Keratinocyte (primary cell): ENCODE measurements around the gene RELL1. TPM values are rescaled to one million over a fixed set of nuclear protein-coding genes. Genes with fewer than 3 reads are reported as not detected.

Experiments
- DNase-seq: peaks from one replicate; pipeline ENCODE4 v3.0.0-alpha.2; 2011; ENCODE audit warnings: low read depth, missing footprints, low spot score
- FAIRE-seq: peaks from 2 replicates; lab custom pipeline; 2011; peaks lifted over from hg19 to GRCh38; lab: Jason Lieb, UNC
- H2AFZ ChIP-seq: 2 replicates; pipeline ENCODE4 v1.6.0; 2012; ENCODE audit warnings: low read length, control low read depth, inconsistent platforms; ENCODE audit not compliant: control insufficient read depth
- H3K27ac ChIP-seq: 2 replicates; pipeline ENCODE4 v1.5.1; 2011; ENCODE audit warnings: low read length; ENCODE audit not compliant: control insufficient read depth, insufficient read depth
- H3K27me3 ChIP-seq: 3 replicates; pipeline ENCODE4 v1.6.0; 2011; ENCODE audit warnings: low read length; ENCODE audit not compliant: control insufficient read depth, insufficient read depth; ENCODE audit errors: extremely low read depth
- H3K36me3 ChIP-seq, 2 experiments: 2 replicates in 1 of 2; 3 replicates in 1 of 2; pipeline ENCODE4 v1.5.1; 2011; ENCODE audit warnings: low read length in 2 of 2, mild to moderate bottlenecking in 1 of 2; ENCODE audit not compliant: control insufficient read depth in 2 of 2, insufficient read depth in 2 of 2; ENCODE audit errors: extremely low read depth in 1 of 2
- H3K4me1 ChIP-seq: 3 replicates; pipeline ENCODE4 v1.5.1; 2011; ENCODE audit warnings: low read length; ENCODE audit not compliant: control insufficient read depth, insufficient read depth; ENCODE audit errors: extremely low read depth
- H3K4me2 ChIP-seq: 3 replicates; pipeline ENCODE4 v1.6.0; 2011; ENCODE audit warnings: low read depth, low read length; ENCODE audit not compliant: control insufficient read depth, insufficient read depth; ENCODE audit errors: extremely low read depth
- H3K4me3 ChIP-seq, 3 experiments: fragments of 200-600 bp in 1 of 3; sonication (generic) in 1 of 3; 2 replicates in 2 of 3; 3 replicates in 1 of 3; pipeline ENCODE4 v1.5.1; 2011 to 2016; ENCODE audit warnings: low read length in 3 of 3, mild to moderate bottlenecking in 3 of 3, control low read depth in 2 of 3, inconsistent platforms in 1 of 3, low read depth in 1 of 3, mixed read lengths in 1 of 3, mixed run types in 1 of 3, moderate library complexity in 1 of 3; ENCODE audit not compliant: control insufficient read depth in 2 of 3, insufficient read depth in 2 of 3; ENCODE audit errors: extremely low read depth in 1 of 3
- H3K79me2 ChIP-seq: 2 replicates; pipeline ENCODE4 v1.6.0; 2012; ENCODE audit warnings: low read length; ENCODE audit not compliant: control insufficient read depth, insufficient read depth
- H3K9ac ChIP-seq: 3 replicates; pipeline ENCODE4 v1.6.0; 2011; ENCODE audit warnings: low read length; ENCODE audit not compliant: control insufficient read depth, insufficient read depth; ENCODE audit errors: extremely low read depth
- H3K9me1 ChIP-seq: 3 replicates; pipeline ENCODE4 v1.6.0; 2011; ENCODE audit warnings: low read length; ENCODE audit not compliant: control insufficient read depth, insufficient read depth; ENCODE audit errors: extremely low read depth
- H3K9me3 ChIP-seq: 2 replicates; pipeline ENCODE4 v1.5.1; 2012; ENCODE audit warnings: low read depth, low read length; ENCODE audit not compliant: control insufficient read depth
- H4K20me1 ChIP-seq: 3 replicates; pipeline ENCODE4 v1.6.0; 2011; ENCODE audit warnings: low read length; ENCODE audit not compliant: control insufficient read depth, insufficient read depth; ENCODE audit errors: extremely low read depth
- CTCF ChIP-seq, 3 experiments: IDR thresholded peaks in 1 of 3; conservative IDR thresholded peaks in 1 of 3; optimal IDR thresholded peaks in 1 of 3; 2 replicates in 2 of 3; 3 replicates in 1 of 3; pipeline versions ENCODE3 to v1.5.1; 2011; ENCODE audit warnings: low read length in 3 of 3, mild to moderate bottlenecking in 3 of 3, moderate library complexity in 2 of 3, control low read depth in 1 of 3, inconsistent platforms in 1 of 3; ENCODE audit not compliant: insufficient read depth in 2 of 3; ENCODE audit errors: extremely low read depth in 1 of 3
- EZH2 ChIP-seq: IDR thresholded peaks from one replicate; pipeline ENCODE4 v1.6.1; 2012; ENCODE audit warnings: inconsistent platforms, mild to moderate bottlenecking, low read length, moderate library complexity
- dilution Hi-C: fragments of 300-500 bp; cut with MboI; formaldehyde crosslinking; loops from one replicate; pipeline ENCODE4 v1.7.0; 2020; ENCODE audit warnings: low sequenced_read_pairs; ENCODE audit not compliant: extremely low pct_ligation_motif_present
- polyA plus RNA-seq, 5 experiments: library from polyadenylated mRNA; depleted of rRNA in 3 of 5; stranded (reverse) in 3 of 5; stranded (forward) in 1 of 5; unstranded in 1 of 5; fragments of >200 nt; gene quantifications; 1 replicate in 1 of 5; 2 replicates in 3 of 5; 3 replicates in 1 of 5; pipeline versions ENCODE4 v1.2.1 to v1.2.3, GENCODE V29; 2011 to 2012; ENCODE audit warnings: missing spikeins in 2 of 5, low read depth in 1 of 5, low replicate concordance in 1 of 5

Gene RELL1
- polyA plus RNA-seq, 1 donor (not counting 4 experiments of a cell fraction or from before 2014, with no cell fraction given), result 9.3 TPM

DNA sequence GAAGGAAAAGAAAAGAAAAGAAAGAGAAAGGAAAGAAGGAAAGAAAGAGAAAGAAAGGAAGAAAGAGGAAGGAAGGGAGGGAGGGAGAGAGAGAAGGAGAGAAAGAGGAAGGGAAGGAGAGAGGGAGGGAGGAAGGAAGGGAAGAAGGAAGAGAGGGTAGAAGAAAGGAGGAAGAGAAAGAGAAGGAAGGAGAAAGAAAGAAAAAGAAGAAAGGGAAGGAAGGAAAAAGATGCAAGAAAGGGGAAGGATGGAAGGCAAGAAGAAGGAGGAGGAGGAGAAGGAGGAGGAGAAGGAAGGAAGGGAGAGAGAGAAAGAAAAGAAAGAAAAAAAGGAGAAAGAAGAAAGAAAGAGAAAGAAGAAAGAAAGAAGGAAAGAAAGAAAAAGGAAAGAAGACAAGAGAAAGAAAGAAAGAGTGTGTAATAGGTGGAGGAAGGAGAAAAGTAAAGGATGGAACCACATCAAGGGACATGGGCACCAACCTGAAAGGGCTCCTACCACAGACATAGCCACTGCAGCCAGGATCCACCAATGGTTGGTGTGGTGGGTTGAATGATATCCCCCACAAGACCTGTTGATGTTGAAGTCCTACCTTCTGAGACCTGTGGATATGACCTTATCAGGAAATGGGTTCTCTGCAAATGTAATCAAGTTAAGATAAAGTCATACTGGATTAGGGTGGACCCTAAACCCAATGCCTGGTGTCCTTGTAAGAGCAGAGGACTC is 80.2 kb downstream of the RELL1 start:
- Histone ChIP-seq H3K36me3 (no peaks in the 10 kb centered on the region), H3K9me3 (no peaks in the 10 kb centered on the region), H3K27ac (no peak overlapping the region), H3K9ac (no peak overlapping the region), H2AFZ (no peak overlapping the region), H3K4me1 (peaks cover 4% of the 10 kb centered on the region), H3K9me1 (no peaks in the 10 kb centered on the region), H3K4me2 (no peak overlapping the region), H3K4me3 (no peak overlapping the region), H4K20me1 (no peaks in the 10 kb centered on the region), H3K79me2 (no peaks in the 10 kb centered on the region), H3K27me3 (no peaks in the 10 kb centered on the region)
- FAIRE-seq (no peak), DNase-seq (no peak)
- dilution Hi-C loops, result no loop called here
- TF ChIP-seq CTCF (optimal IDR thresholded peaks at IDR 0.05 in 1 of 3, IDR thresholded peaks at IDR 0.05 in 1 of 3, conservative IDR thresholded peaks at IDR 0.05 in 1 of 3; ENCODE audit: extremely low read depth in 1 of 3, insufficient read depth in 2 of 3, low read length in 3 of 3), result no peak
- no peak for TF ChIP-seq EZH2

DNA sequence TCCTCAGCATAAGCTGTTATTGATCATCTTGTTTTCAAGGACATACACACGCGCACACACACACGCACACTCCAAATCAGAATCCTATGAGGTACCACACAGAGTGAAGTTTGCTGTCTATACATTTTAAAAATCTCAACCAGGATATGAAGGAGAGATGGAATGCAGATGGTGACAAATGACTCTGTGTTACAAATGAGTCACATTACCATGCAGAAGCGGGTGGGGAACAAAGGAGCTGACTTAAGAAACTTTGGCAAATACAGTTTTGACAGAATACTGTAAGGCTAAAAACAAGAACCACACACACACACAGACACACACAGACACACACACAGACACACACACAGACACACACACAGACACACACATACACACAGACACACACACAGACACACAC is 81.7 kb downstream of the RELL1 start:
- FAIRE-seq (no peak), DNase-seq (no peak)
- H3K79me2 ChIP-seq, result no peaks in the 10 kb centered on the region
- H3K4me2 ChIP-seq, result no peak overlapping the region
- no peaks in the 10 kb centered on the region for H4K20me1 ChIP-seq
- dilution Hi-C loops, result no loop called here
- no peak overlapping the region for H3K27ac ChIP-seq
- H3K4me1 ChIP-seq, result peaks cover 4% of the 10 kb centered on the region
- TF ChIP-seq CTCF (optimal IDR thresholded peaks at IDR 0.05 in 1 of 3, IDR thresholded peaks at IDR 0.05 in 1 of 3, conservative IDR thresholded peaks at IDR 0.05 in 1 of 3; ENCODE audit: extremely low read depth in 1 of 3, insufficient read depth in 2 of 3, low read length in 3 of 3) (no peak), EZH2 (no peak)
- H3K4me3 ChIP-seq, result no peak overlapping the region
- no peak overlapping the region for H3K9ac ChIP-seq
- H3K9me1 ChIP-seq, result no peaks in the 10 kb centered on the region
- no peaks in the 10 kb centered on the region for H3K36me3 ChIP-seq
- no peaks in the 10 kb centered on the region for H3K27me3 ChIP-seq
- H2AFZ ChIP-seq, result no peak overlapping the region
- no peaks in the 10 kb centered on the region for H3K9me3 ChIP-seq
